Sigmoid colon (tissue), 3 donors: ENCODE results near the gene ATP1B1.

Source experiments
- CTCF ChIP-seq, 4 experiments: fragments of 450-650 bp in 3 of 4; fragments of 200-600 bp in 1 of 4; IDR thresholded peaks; one replicate each; pipeline ENCODE4 v1.5.1; 2016 to 2019; ENCODE audit warnings: antibody characterized with exemption in 4 of 4, mild to moderate bottlenecking in 3 of 4, moderate library complexity in 2 of 4
- POLR2A ChIP-seq, 2 donors: fragments of 450-650 bp; IDR thresholded peaks; one replicate each; pipeline ENCODE4 v1.6.1; 2016; ENCODE audit warnings: antibody characterized with exemption in 2 of 2, mild to moderate bottlenecking in 2 of 2, moderate library complexity in 2 of 2

- TF ChIP-seq POLR2A (IDR thresholded peaks at IDR 0.05) (no peak), CTCF (IDR thresholded peaks at IDR 0.05) (no peak)
These were observed 19.8 kb downstream of the ATP1B1 start for GRCh38 chr1:169126335-169126734.
